Activated CD4-positive, alpha-beta T cell treated with anti-CD3 and anti-CD28 coated beads, Interleukin-2, amount 50 U/mL, for 16 hours (primary cell): ENCODE data around the gene SKI.

Experiments used
- DNase-seq: peaks from one replicate; pipeline ENCODE4 v3.0.0-alpha.2; 2020

Gene SKI

GRCh38 chr1:2298685-2299084 is 70.6 kb downstream of the SKI start:
- no peak for DNase-seq

- DNase-seq, result no peak
Observed at GRCh38 chr1:2299131-2299627, 71.1 kb downstream of the SKI start.

- DNase-seq, result peak; percentile 89
Observed at GRCh38 chr1:2300004-2300771, 72.1 kb downstream of the SKI start.

- DNase-seq, result peak; percentile 94
Observed at GRCh38 chr1:2300851-2301606, 72.9 kb downstream of the SKI start.

GRCh38 chr1:2301607-2302291 is 73.6 kb downstream of the SKI start:
- DNase-seq, result no peak

GRCh38 chr1:2302292-2302925 is 74.3 kb downstream of the SKI start:
- DNase-seq, result no peak

GRCh38 chr1:2303016-2303775 is 75.1 kb downstream of the SKI start:
- no peak for DNase-seq

- DNase-seq, result no peak
Observed at GRCh38 chr1:2303781-2304180, 75.7 kb downstream of the SKI start.

- no peak for DNase-seq
Observed at GRCh38 chr1:2304282-2304681, 76.2 kb downstream of the SKI start.

GRCh38 chr1:2304921-2305681 is 77.0 kb downstream of the SKI start:
- DNase-seq, result no peak

GRCh38 chr1:2306151-2306978 is 78.2 kb downstream of the SKI start:
- DNase-seq, result no peak

- no peak for DNase-seq
Observed at GRCh38 chr1:2307064-2307605, 79.0 kb downstream of the SKI start.

- DNase-seq, result no peak
Observed at GRCh38 chr1:2307972-2308371, 79.9 kb downstream of the SKI start.

- no peak for DNase-seq
Observed at GRCh38 chr1:2308844-2309243, 80.7 kb downstream of the SKI start.

GRCh38 chr1:2310332-2311183 is 82.4 kb downstream of the SKI start:
- no peak for DNase-seq

- DNase-seq, result peak; percentile 41
Observed at GRCh38 chr1:2311184-2312032, 83.3 kb downstream of the SKI start.

- DNase-seq, result no peak
Observed at GRCh38 chr1:2312160-2312514, 84.0 kb downstream of the SKI start.
